GM21447 (cell line): Measurements from ENCODE around the gene TCTN3.
"Not testable (repeated sequence)": the region's sequence is repeated elsewhere in the genome, so short reads cannot be mapped to it uniquely, and the experiment has no call there.

Source experiments
- ATAC-seq: cut with Tn5 transposase; IDR thresholded peaks from one replicate; pipeline ENCODE4 v1.9.1; 2021; ENCODE audit not compliant: unreplicated experiment

Gene TCTN3

GRCh38 chr10:95693668-95694534 lies at the start of gene TCTN3:
Gene TCTN3 (minus strand): TSS chr10:95693927. CDS start chr10:95693899, 28 bp downstream.
- peak; percentile 98 for ATAC-seq

GRCh38 chr10:95742962-95743535 lies 49.3 kb upstream of the TCTN3 start:
- ATAC-seq = no peak

GRCh38 chr10:95742485-95742884 lies 48.8 kb upstream of the TCTN3 start:
- ATAC-seq = peak; percentile 24

GRCh38 chr10:95741807-95742467 lies 48.2 kb upstream of the TCTN3 start:
- peak; percentile 74 for ATAC-seq

- ATAC-seq = no peak
Measured at GRCh38 chr10:95739056-95739455, 45.3 kb upstream of the TCTN3 start.

- ATAC-seq = not testable (repeated sequence)
Measured at GRCh38 chr10:95732907-95733306, 39.2 kb upstream of the TCTN3 start.

- ATAC-seq = no peak
Measured at GRCh38 chr10:95730233-95730632, 36.5 kb upstream of the TCTN3 start.

GRCh38 chr10:95729323-95730055 lies 35.8 kb upstream of the TCTN3 start:
- ATAC-seq = no peak

GRCh38 chr10:95728526-95728925 lies 34.8 kb upstream of the TCTN3 start:
- ATAC-seq = no peak

GRCh38 chr10:95722496-95722895 lies 28.8 kb upstream of the TCTN3 start:
- ATAC-seq = not testable (repeated sequence)

GRCh38 chr10:95720745-95721144 lies 27.0 kb upstream of the TCTN3 start:
- not testable (repeated sequence) for ATAC-seq

GRCh38 chr10:95716866-95717265 lies 23.1 kb upstream of the TCTN3 start:
- ATAC-seq = no peak

GRCh38 chr10:95716466-95716865 lies 22.7 kb upstream of the TCTN3 start:
- ATAC-seq = no peak

GRCh38 chr10:95711492-95711891 lies 17.8 kb upstream of the TCTN3 start:
- no peak for ATAC-seq

- ATAC-seq = no peak
Measured at GRCh38 chr10:95706990-95707389, 13.3 kb upstream of the TCTN3 start.

GRCh38 chr10:95706573-95706972 lies 12.8 kb upstream of the TCTN3 start:
- ATAC-seq = no peak

- ATAC-seq = no peak
Measured at GRCh38 chr10:95698415-95698814, 4.7 kb upstream of the TCTN3 start.

- ATAC-seq = peak; percentile 26
Measured at GRCh38 chr10:95697429-95697828, 3.7 kb upstream of the TCTN3 start.

GRCh38 chr10:95694665-95695064 lies 938 bp upstream of the TCTN3 start:
- ATAC-seq = no peak

- no peak for ATAC-seq
Measured at GRCh38 chr10:95693071-95693667, 558 bp downstream of the TCTN3 start.

- ATAC-seq = no peak
Measured at GRCh38 chr10:95691281-95691680, 2.4 kb downstream of the TCTN3 start.
